ENCODE measurements around the gene ADARB2.

GRCh38 chr10:1627945-1628344, 109.4 kb downstream of the ADARB2 start:
- no peak for TF ChIP-seq USF2 (IDR thresholded peaks at IDR 0.05; ENCODE audit: borderline replicate concordance, low read depth, low read length)
- no peak for TF ChIP-seq NBN (IDR thresholded peaks at IDR 0.05)
- no peak for TF ChIP-seq EP300 (IDR thresholded peaks at IDR 0.05; ENCODE audit: borderline replicate concordance in 1 of 2, control insufficient read depth in 1 of 2, low read depth in 2 of 2, low read length in 2 of 2)
- TF ChIP-seq RBBP5 (conservative IDR thresholded peaks at IDR 0.05), result no peak
- no peak for TF ChIP-seq TCF12 (IDR thresholded peaks at IDR 0.05; ENCODE audit: low read depth, low read length)
- no peak for TF ChIP-seq ZBTB33 (IDR thresholded peaks at IDR 0.05)
- TF ChIP-seq EZH2 (IDR thresholded peaks at IDR 0.05; ENCODE audit: borderline replicate concordance, control insufficient read depth, low read depth, low read length), result no peak
- TF ChIP-seq CTCF (IDR thresholded peaks at IDR 0.05 in 2 of 3, conservative IDR thresholded peaks at IDR 0.05 in 1 of 3; ENCODE audit: control insufficient read depth in 2 of 3, extremely low read depth in 1 of 3, insufficient read depth in 1 of 3, low read depth in 3 of 3, low read length in 3 of 3), result no peak
- TF ChIP-seq SREBF2 (IDR thresholded peaks at IDR 0.05; ENCODE audit: low read length), result no peak
- TF ChIP-seq GATAD2B (conservative IDR thresholded peaks at IDR 0.05; ENCODE audit: low read depth), result no peak
- no peak for TF ChIP-seq POLR2A (IDR thresholded peaks at IDR 0.05; ENCODE audit: low read depth, low read length)

Data from GM12878 (cell line).